ENCODE results near the gene RAX2. TPM values are rescaled to one million over a fixed set of nuclear protein-coding genes. Genes with fewer than 3 reads are reported as not detected.

Gene RAX2
- total and polyA plus RNA-seq, 9 donors: 0.13 TPM; not detected in 7

DNA sequence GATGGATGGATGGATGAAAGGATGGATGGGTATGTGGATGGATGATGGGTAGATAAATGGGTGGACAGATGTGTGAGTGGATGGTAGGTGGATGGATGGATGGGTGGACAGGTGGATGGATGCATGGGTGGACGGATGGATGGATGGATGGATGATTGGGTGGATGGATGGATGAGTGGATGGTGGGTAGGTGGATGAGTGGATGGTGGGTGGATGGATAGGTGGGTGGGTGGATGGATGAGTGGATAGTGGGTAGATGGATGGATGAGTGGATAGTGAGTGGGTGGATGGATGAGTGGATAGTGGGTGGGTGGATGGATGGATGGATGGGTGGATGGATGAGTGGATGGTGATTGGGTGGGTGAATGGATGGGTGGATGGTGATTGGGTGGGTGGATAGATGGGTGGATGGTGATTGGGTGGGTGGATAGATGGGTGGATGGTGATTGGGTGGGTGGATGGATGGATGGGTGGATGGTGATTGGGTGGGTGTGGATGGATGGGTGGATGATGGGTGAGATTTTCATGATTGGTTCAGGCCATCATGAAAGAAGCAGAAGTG, 4.5 kb upstream of the RAX2 start:
- intact Hi-C loops (cut with DNase I): no loop called here
- no peak for TF ChIP-seq EP300 (IDR thresholded peaks at IDR 0.05)
- no peak for TF ChIP-seq POLR2A (IDR thresholded peaks at IDR 0.05)

DNA sequence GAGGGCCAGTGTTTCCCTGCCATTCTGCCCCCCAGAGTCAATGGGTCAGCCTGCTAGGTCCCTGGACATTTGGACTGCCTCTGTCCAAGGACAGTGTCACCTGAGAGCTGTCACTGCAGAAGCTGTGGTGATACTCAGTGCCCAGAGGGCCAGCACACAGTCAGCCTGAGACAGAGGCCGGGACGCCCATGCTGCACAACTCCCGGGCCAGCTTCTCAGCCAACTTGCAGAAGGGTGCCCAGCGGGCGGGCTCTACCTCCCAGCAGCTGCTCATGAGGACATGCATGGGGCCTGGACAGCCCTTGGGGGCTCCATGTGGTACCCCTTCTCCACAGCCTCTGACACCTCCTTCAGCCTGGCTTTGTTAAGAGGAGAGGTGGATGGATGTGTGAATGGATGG, 3.8 kb upstream of the RAX2 start:
- 89 to 100% (median 96%) methylated on average over 5 of the region's 5 CpGs for WGBS, 3 donors
- Histone ChIP-seq H3K27me3 (no peaks in the 10 kb centered on the region), H3K36me3 (no peaks in the 10 kb centered on the region), H3K27ac (no peak overlapping the region), H3K9me3 (no peaks in the 10 kb centered on the region), H3K4me3 (no peak overlapping the region), H3K4me1 (ENCODE audit: insufficient read depth) (no peaks in the 10 kb centered on the region)
- intact Hi-C loops (cut with DNase I): no loop called here
- DNase-seq: no peak
- TF ChIP-seq POLR2A (IDR thresholded peaks at IDR 0.05): no peak
- TF ChIP-seq, protein P1, sequence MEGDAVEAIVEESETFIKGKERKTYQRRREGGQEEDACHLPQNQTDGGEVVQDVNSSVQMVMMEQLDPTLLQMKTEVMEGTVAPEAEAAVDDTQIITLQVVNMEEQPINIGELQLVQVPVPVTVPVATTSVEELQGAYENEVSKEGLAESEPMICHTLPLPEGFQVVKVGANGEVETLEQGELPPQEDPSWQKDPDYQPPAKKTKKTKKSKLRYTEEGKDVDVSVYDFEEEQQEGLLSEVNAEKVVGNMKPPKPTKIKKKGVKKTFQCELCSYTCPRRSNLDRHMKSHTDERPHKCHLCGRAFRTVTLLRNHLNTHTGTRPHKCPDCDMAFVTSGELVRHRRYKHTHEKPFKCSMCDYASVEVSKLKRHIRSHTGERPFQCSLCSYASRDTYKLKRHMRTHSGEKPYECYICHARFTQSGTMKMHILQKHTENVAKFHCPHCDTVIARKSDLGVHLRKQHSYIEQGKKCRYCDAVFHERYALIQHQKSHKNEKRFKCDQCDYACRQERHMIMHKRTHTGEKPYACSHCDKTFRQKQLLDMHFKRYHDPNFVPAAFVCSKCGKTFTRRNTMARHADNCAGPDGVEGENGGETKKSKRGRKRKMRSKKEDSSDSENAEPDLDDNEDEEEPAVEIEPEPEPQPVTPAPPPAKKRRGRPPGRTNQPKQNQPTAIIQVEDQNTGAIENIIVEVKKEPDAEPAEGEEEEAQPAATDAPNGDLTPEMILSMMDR (IDR thresholded peaks at IDR 0.05): no peak

More for the DNA sequence above, 4.5 kb upstream of the RAX2 start:
- H3K27ac ChIP-seq: no peak overlapping the region
- H3K27me3 ChIP-seq: no peaks in the 10 kb centered on the region
- H3K9me3 ChIP-seq: peaks cover 0 to 4% of the 10 kb centered on the region in 2 donors
- H3K36me3 ChIP-seq: no peaks in the 10 kb centered on the region
- 80 to 93% (median 90%) methylated on average over 1 of the region's 1 CpG for WGBS, 3 donors
- no peak for DNase-seq
- H3K4me3 ChIP-seq: no peak overlapping the region
- H3K4me1 ChIP-seq (ENCODE audit: insufficient read depth): no peaks in the 10 kb centered on the region

DNA sequence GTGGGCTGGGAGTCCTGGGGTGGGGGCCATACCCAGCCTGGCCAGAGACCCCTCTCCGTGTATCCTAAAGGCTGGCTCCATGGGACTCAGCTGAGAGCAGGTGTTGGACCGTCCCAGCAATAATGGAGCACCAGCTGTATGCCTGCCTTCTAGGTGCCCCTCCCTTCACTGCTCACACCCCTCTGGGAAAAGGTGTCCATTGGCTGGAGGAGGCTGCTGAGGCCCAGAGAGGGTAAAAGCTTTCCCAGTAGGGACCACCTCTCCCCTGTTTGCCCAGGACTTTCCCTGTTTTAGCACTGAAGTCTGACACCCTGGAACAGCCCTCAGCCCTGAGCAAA, 3.3 kb upstream of the RAX2 start:
- intact Hi-C loops (cut with DNase I): no loop called here
- no peak overlapping the region for H3K4me3 ChIP-seq
- H3K27ac ChIP-seq: no peak overlapping the region
- no peak for DNase-seq
- TF ChIP-seq POLR2A (IDR thresholded peaks at IDR 0.05) (no peak), EP300 (IDR thresholded peaks at IDR 0.05) (no peak)
- TF ChIP-seq, protein P1 (IDR thresholded peaks at IDR 0.05): no peak
- peaks cover under 1% of the 10 kb centered on the region for H3K4me1 ChIP-seq (ENCODE audit: insufficient read depth)
- H3K36me3 ChIP-seq: no peaks in the 10 kb centered on the region
- no peaks in the 10 kb centered on the region for H3K9me3 ChIP-seq
- WGBS, 3 donors: 44 to 56% (median 52%) methylated on average over 2 of the region's 2 CpGs
- no peaks in the 10 kb centered on the region for H3K27me3 ChIP-seq

DNA sequence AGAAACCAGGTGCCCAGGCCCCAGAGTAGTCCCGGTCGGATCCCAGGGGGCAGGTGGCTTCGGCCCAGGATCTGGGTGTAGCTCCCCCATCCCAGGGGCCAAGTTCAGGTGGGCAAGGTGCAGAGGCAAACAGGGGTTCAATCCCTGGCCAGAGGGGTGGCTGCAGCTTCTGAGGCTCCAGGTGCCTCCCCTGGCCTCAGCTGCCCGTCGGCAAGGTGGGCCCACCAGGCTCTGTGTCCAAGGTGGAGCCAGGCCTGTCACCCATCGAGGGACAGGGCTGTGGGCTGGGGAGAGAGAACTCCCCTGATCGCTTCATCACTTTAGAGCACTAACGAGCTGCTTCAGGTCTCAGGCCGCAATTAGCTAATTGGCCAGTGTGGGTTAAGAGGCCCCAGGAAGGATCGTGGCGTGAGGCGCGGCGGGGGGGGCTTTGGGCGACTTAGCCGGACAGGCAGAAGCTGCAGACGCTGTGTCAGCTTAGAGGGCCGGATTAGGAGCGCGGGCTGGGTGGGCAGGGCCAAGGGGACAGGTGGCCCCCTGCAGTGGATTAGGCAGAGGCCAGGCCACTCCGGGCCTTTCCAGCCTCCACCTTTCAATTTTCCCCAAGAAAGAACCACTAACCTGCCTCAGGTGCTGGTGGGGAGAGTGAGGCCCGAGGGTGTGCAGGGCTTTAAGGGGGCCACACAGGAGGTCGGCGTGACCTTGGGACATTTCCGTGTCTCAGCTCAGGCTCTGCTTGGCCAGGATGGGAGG, 2.8 kb upstream of the RAX2 start:
- Histone ChIP-seq H3K4me1 (ENCODE audit: insufficient read depth) (peaks cover 2% of the 10 kb centered on the region), H3K4me3 (no peak overlapping the region), H3K9me3 (no peaks in the 10 kb centered on the region), H3K27me3 (no peaks in the 10 kb centered on the region), H3K27ac (no peak overlapping the region), H3K36me3 (no peaks in the 10 kb centered on the region)
- TF ChIP-seq, protein P1 (IDR thresholded peaks at IDR 0.05): no peak
- intact Hi-C loops (cut with DNase I): no loop called here
- no peak for DNase-seq
- WGBS, 3 donors: 45 to 50% (median 46%) methylated on average over 25 of the region's 25 CpGs

DNA sequence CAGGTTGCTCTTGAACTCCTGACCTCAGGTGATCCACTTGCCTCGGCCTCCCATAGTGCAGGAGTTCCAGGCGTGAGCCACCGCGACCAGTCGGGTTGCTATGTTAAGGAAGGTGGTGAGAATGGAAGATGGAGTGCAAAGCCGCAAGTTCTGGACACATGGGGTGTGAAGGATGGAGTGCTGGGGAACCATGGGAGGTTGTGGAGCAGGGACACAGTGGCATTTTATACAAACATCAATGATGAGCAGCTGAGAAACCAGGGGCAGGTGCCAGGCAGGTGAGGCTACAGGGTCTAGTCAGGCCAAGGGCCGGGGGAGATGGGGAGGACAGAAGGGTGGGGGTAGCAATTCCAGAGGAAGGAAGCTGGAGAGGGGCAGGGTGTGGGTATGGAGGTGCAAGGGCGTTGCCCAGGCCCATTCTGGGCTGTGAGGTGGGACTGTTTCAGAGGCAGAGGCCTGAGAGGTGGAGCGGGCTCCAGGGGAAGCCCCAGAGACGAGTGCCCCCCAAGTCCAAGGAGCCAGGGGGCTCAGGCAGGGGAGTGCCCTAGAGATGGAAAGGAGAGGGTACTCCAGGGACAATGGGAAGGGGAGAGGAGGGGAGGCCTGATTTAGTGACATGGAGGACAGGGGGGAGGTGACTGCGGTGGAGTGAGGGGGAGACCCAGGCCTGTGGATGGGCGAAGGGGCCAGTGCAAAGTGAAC, 1.9 kb upstream of the RAX2 start:
- Histone ChIP-seq H3K36me3 (no peaks in the 10 kb centered on the region), H3K27me3 (no peaks in the 10 kb centered on the region), H3K9me3 (no peaks in the 10 kb centered on the region), H3K27ac (no peak overlapping the region), H3K4me3 (no peak overlapping the region), H3K4me1 (ENCODE audit: insufficient read depth) (peaks cover 2% of the 10 kb centered on the region)
- no peak for TF ChIP-seq EP300 (IDR thresholded peaks at IDR 0.05)
- TF ChIP-seq POLR2A (IDR thresholded peaks at IDR 0.05): no peak
- TF ChIP-seq, protein P1 (IDR thresholded peaks at IDR 0.05): no peak
- DNase-seq: no peak
- intact Hi-C loops (cut with DNase I): no loop called here
- 84 to 89% (median 85%) methylated on average over 12 of the region's 12 CpGs for WGBS, 3 donors

Measured in ovary (tissue), 9 donors.